K562 (cell line): ENCODE data around the gene LIMS2. TPM values are rescaled to one million over a fixed set of nuclear protein-coding genes. Genes with fewer than 3 reads are reported as not detected.

Experiments used
- ATAC-seq: fragments of 200-7000 bp; cut with Tn5 transposase; 3 replicates; pipeline ENCODE4 v1.9.1; 2020; ENCODE audit warnings: moderate library complexity
- BruUV-seq: library from RNA; stranded (reverse); fragments of 400-500 nt; replicated peaks from 2 replicates; lab custom pipeline; 2021; lab: Mats Ljungman, UMichigan
- CTCF ChIA-PET: fragments of 300-600 bp; formaldehyde crosslinking; extraction: SDS; loops from one replicate; lab custom pipeline; 2021; ENCODE audit warnings: low intra/inter-chr PET ratio; lab: Yijun Ruan, JAX
- POLR2A ChIA-PET: fragments of 300-600, 350-650 bp; sonication (Branson Sonifier 250); formaldehyde crosslinking; extraction: SDS; loops from one replicate; lab custom pipeline; 2021; ENCODE audit warnings: antibody characterized with exemption, inconsistent platforms; lab: Yijun Ruan, JAX
- DNase-seq, 4 experiments: peaks; one replicate each; pipeline versions ENCODE4 v3.0.0 to v3.0.0-alpha.2; 2011 to 2018; ENCODE audit warnings: low spot score in 3 of 4, mixed read lengths in 3 of 4; ENCODE audit errors: extremely low read depth in 1 of 4
- FAIRE-seq: peaks from 2 replicates; lab custom pipeline; 2011; peaks lifted over from hg19 to GRCh38; lab: Jason Lieb, UNC
- H2AFZ ChIP-seq: 2 replicates; pipeline ENCODE4 v1.6.0; 2011; ENCODE audit warnings: low read depth, low read length, control low read depth, inconsistent platforms
- H3K27ac ChIP-seq: fragments of 200-600 bp; 3 replicates; pipeline ENCODE4 v1.8.0; 2011; ENCODE audit warnings: low read depth, mild to moderate bottlenecking, control low read depth, inconsistent platforms, low read length, moderate library complexity, mixed read lengths; ENCODE audit errors: extremely low read depth
- H3K27me3 ChIP-seq, 2 experiments: fragments of 300-600 bp in 1 of 2; 2 replicates in 1 of 2; 3 replicates in 1 of 2; pipeline versions ENCODE4 v1.6.0 to v1.8.0; 2011; ENCODE audit warnings: inconsistent platforms in 2 of 2, low read length in 2 of 2, mild to moderate bottlenecking in 1 of 2, mixed read lengths in 1 of 2, moderate library complexity in 1 of 2; ENCODE audit not compliant: control insufficient read depth in 2 of 2, insufficient read depth in 2 of 2
- H3K36me3 ChIP-seq: fragments of 300-600 bp; 3 replicates; pipeline ENCODE4 v1.8.0; 2011; ENCODE audit warnings: mild to moderate bottlenecking, low read length, inconsistent platforms; ENCODE audit not compliant: control insufficient read depth, insufficient read depth
- H3K4me1 ChIP-seq, 2 experiments: fragments of 200-600 bp in 1 of 2; replicated peaks in 1 of 2; 2 replicates in 1 of 2; 3 replicates in 1 of 2; pipeline versions ENCODE4 v1.5.1 to v1.8.0; 2011; ENCODE audit warnings: inconsistent platforms in 2 of 2, low read length in 2 of 2, mild to moderate bottlenecking in 1 of 2, mixed read lengths in 1 of 2, moderate library complexity in 1 of 2; ENCODE audit not compliant: control insufficient read depth in 2 of 2, insufficient read depth in 2 of 2
- H3K4me2 ChIP-seq: 2 replicates; pipeline ENCODE4 v1.6.1; 2011; ENCODE audit warnings: low read length, control low read depth, inconsistent platforms, mixed read lengths; ENCODE audit not compliant: insufficient read depth
- H3K4me3 ChIP-seq: fragments of 200-600 bp; sonication (generic), shearing (Covaris generic); 2 replicates; pipeline ENCODE4 v1.5.1; 2016; ENCODE audit warnings: control low read depth, inconsistent platforms
- H3K79me2 ChIP-seq: fragments of 200-600 bp; 3 replicates; pipeline ENCODE4 v1.8.0; 2011; ENCODE audit warnings: low read length, inconsistent platforms; ENCODE audit not compliant: control insufficient read depth, insufficient read depth
- H3K9ac ChIP-seq, 2 experiments: 2 replicates each; pipeline versions ENCODE4 v1.6.0 to v1.6.1; 2011; ENCODE audit warnings: low read depth in 2 of 2, low read length in 2 of 2, control low read depth in 1 of 2, inconsistent platforms in 1 of 2, mild to moderate bottlenecking in 1 of 2, mixed read lengths in 1 of 2; ENCODE audit not compliant: insufficient read depth in 1 of 2
- H3K9me1 ChIP-seq: one replicate; pipeline ENCODE4 v1.6.0; 2011; ENCODE audit warnings: inconsistent platforms, mild to moderate bottlenecking, low read length, moderate library complexity; ENCODE audit not compliant: control insufficient read depth, insufficient read depth
- H3K9me3 ChIP-seq: replicated peaks from 2 replicates; pipeline ENCODE4 v1.5.1; 2011; ENCODE audit warnings: low read depth, low read length, inconsistent platforms; ENCODE audit not compliant: control insufficient read depth, insufficient read depth
- H4K20me1 ChIP-seq: replicated peaks from 2 replicates; pipeline ENCODE4 v1.6.1; 2011; ENCODE audit warnings: low read length, inconsistent platforms, mixed read lengths; ENCODE audit not compliant: control insufficient read depth, insufficient read depth
- ASH1L ChIP-seq: fragments of 450-650 bp; IDR thresholded peaks from 2 replicates; pipeline ENCODE4 v1.6.1; 2018; ENCODE audit warnings: borderline replicate concordance, mild to moderate bottlenecking, low read depth; ENCODE audit not compliant: partially characterized antibody
- BRF1 ChIP-seq: IDR thresholded peaks from 3 replicates; pipeline ENCODE4 v1.6.1; 2011; ENCODE audit warnings: borderline replicate concordance, mild to moderate bottlenecking; ENCODE audit not compliant: insufficient read length; ENCODE audit errors: extremely low read depth
- CREM ChIP-seq: IDR thresholded peaks from 2 replicates; pipeline ENCODE4 v1.6.1; 2014; ENCODE audit warnings: antibody characterized with exemption, low read depth
- ESRRA ChIP-seq: fragments of 450-650 bp; IDR thresholded peaks from 2 replicates; pipeline ENCODE4 v1.6.1; 2014; ENCODE audit warnings: low read depth, mild to moderate bottlenecking, moderate library complexity, borderline replicate concordance
- GATA2 ChIP-seq: sonication (generic); formaldehyde crosslinking; IDR thresholded peaks from 2 replicates; pipeline ENCODE4 v1.4.0; 2020; ENCODE audit warnings: mild to moderate bottlenecking, missing genetic modification reagents
- HDAC1 ChIP-seq, 2 experiments: fragments of 450-650 bp; IDR thresholded peaks; 2 replicates each; pipeline ENCODE4 v1.6.1; 2016 to 2017; ENCODE audit warnings: inconsistent platforms in 1 of 2, mild to moderate bottlenecking in 1 of 2, moderate library complexity in 1 of 2
- HNRNPUL1 ChIP-seq: fragments of 200-400 bp; formaldehyde crosslinking; IDR thresholded peaks from 2 replicates; pipeline ENCODE4 v1.6.1; 2017; ENCODE audit warnings: low read length
- HOXB6 ChIP-seq: fragments of 250-450 bp; sonication (Bioruptor Pico); IDR thresholded peaks from 2 replicates; pipeline ENCODE4 v1.5.1; 2022; ENCODE audit warnings: mild to moderate bottlenecking, borderline replicate concordance
- MED1 ChIP-seq: sonication (generic); formaldehyde crosslinking; IDR thresholded peaks from 2 replicates; pipeline ENCODE4 v1.8.1; 2023; ENCODE audit warnings: missing genetic modification reagents, borderline replicate concordance
- NONO ChIP-seq, 2 experiments: fragments of 200-400 bp in 1 of 2; fragments of 450-650 bp in 1 of 2; formaldehyde crosslinking in 1 of 2; IDR thresholded peaks; 2 replicates each; pipeline ENCODE4 v1.6.1; 2017; ENCODE audit warnings: low read depth in 2 of 2, mild to moderate bottlenecking in 2 of 2, moderate library complexity in 2 of 2, low read length in 1 of 2
- PTBP1 ChIP-seq: fragments of 200-400 bp; formaldehyde crosslinking; IDR thresholded peaks from 2 replicates; pipeline ENCODE4 v1.6.1; 2017; ENCODE audit warnings: low read depth, low read length
- RNF2 ChIP-seq: sonication (generic); IDR thresholded peaks from 2 replicates; pipeline ENCODE4 v1.6.1; 2016
- ZNF583 ChIP-seq: fragments of 250-450 bp; sonication (Bioruptor Pico); IDR thresholded peaks from 2 replicates; pipeline ENCODE4 v1.4.0; 2020
- ZSCAN29 ChIP-seq: fragments of 450-650 bp; IDR thresholded peaks from 2 replicates; pipeline ENCODE4 v1.6.1; 2017
- WGBS: fragments of 100-300 bp; shearing (Covaris generic); methylation state at CpG from one replicate; pipeline ENCODE4 v1.1.6; 2016; ENCODE audit warnings: low coverage, mixed read lengths; ENCODE audit not compliant: insufficient coverage; ENCODE audit errors: missing lambda C conversion rate; 5-methylcytosine and 5-hydroxymethylcytosine counted together
- in situ Hi-C: fragments of 300-500 bp; cut with MboI; formaldehyde crosslinking; loops from 4 replicates; pipeline ENCODE4 v1.15.0; 2018; ENCODE audit warnings: inconsistent platforms, mixed read lengths
- intact Hi-C: fragments of 100-400 bp; cut with micrococcal nuclease; formaldehyde crosslinking; loops from 2 replicates; pipeline ENCODE4 v1.14.2; 2022
- polyA plus RNA-seq, 8 experiments: library from polyadenylated mRNA; depleted of rRNA in 4 of 8; stranded (reverse) in 5 of 8; unstranded in 3 of 8; fragments of >200 nt; fragmentation: Nextera tagmentation in 2 of 8; fragmentation: Illumina TruSeq in 1 of 8; extraction: Ambion mirVana in 2 of 8; extraction: Trizol in 1 of 8; gene quantifications; 2 replicates each; pipeline versions ENCODE4 v1.2.1 to v1.2.3, GENCODE V29; 2011 to 2014; ENCODE audit warnings: inconsistent platforms in 1 of 8, missing spikeins in 1 of 8
- total RNA-seq, 7 experiments: library from RNA; depleted of rRNA in 6 of 7; stranded (reverse); fragments of >200 nt in 6 of 7; fragmentation: Illumina TruSeq in 2 of 7; extraction: Trizol in 2 of 7; gene quantifications; 2 replicates each; pipeline versions ENCODE4 v1.2.1 to v1.2.3, GENCODE V29; 2011 to 2021; ENCODE audit warnings: low replicate concordance in 1 of 7
- TF ChIP-seq, protein P1 (sequence below): IDR thresholded peaks from 3 replicates; pipeline ENCODE4 v1.6.1; 2011; ENCODE audit warnings: borderline replicate concordance, mild to moderate bottlenecking, moderate library complexity; ENCODE audit not compliant: insufficient read length; ENCODE audit errors: extremely low read depth
- TF ChIP-seq, protein P2 (sequence below), 2 experiments: fragments of 450-650 bp; IDR thresholded peaks; 2 replicates each; pipeline ENCODE4 v1.6.1; 2016

The LIMS2 gene
- total and polyA plus RNA-seq, 9 of the 15 experiments (the other 6 are each of a cell fraction or from before 2014, with no cell fraction given), result 0.04 to 0.22 TPM; not detected in 7

DNA sequence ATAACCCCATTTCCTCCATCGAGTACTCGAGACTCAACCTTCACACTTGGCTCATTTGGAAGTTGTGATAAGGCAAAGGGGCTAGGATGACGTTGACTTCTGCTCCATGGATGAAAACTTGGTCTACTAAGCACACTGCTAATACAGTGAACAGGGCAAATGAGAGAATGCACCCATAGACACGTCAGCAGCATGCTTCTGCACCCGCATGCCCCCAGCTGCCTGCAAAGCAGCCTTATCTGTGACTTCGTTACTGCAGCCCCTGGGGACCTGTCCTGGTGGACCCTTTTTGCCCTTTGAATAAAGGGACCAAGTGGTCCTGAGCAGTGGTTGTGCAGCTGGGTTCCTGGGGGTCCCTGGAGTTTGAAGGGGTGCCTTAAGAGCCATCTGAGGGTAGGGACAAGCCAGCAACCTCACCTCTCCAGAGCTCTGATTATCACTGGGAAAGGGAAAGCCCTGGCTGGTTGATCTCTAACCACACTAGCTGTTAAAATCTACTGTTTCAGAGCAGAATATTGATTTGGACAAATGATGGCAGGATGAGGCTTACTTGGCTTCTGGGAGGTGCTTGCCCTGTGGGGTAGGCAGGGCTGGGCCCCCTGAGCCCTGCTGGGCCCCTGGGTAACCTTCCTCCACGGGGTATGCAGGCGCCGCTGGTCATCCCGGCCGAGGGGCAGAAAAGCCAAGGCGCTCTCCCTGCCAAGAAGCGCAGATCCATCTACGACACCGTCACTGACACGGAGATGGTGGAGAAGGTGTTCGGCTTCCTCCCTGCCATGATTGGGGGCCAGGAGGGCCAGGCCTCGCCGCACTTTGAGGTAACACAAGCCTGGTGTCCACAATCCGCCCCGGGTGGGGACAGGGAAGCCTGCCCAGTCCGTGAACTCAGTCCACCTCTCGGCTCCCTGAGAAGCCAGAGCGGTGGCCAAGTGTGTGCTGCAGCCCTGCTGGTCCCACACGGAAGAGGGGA, 67.0 kb downstream of the LIMS2 start:
- H3K9me3 ChIP-seq, result no peaks in the 10 kb centered on the region
- TF ChIP-seq, protein P1, sequence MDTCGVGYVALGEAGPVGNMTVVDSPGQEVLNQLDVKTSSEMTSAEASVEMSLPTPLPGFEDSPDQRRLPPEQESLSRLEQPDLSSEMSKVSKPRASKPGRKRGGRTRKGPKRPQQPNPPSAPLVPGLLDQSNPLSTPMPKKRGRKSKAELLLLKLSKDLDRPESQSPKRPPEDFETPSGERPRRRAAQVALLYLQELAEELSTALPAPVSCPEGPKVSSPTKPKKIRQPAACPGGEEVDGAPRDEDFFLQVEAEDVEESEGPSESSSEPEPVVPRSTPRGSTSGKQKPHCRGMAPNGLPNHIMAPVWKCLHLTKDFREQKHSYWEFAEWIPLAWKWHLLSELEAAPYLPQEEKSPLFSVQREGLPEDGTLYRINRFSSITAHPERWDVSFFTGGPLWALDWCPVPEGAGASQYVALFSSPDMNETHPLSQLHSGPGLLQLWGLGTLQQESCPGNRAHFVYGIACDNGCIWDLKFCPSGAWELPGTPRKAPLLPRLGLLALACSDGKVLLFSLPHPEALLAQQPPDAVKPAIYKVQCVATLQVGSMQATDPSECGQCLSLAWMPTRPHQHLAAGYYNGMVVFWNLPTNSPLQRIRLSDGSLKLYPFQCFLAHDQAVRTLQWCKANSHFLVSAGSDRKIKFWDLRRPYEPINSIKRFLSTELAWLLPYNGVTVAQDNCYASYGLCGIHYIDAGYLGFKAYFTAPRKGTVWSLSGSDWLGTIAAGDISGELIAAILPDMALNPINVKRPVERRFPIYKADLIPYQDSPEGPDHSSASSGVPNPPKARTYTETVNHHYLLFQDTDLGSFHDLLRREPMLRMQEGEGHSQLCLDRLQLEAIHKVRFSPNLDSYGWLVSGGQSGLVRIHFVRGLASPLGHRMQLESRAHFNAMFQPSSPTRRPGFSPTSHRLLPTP, result no peak
- TF ChIP-seq HOXB6 (no peak), ZNF583 (CRISPR knock-in tag) (no peak), RNF2 (no peak), MED1 (CRISPR knock-in tag) (no peak), ESRRA (no peak), BRF1 (no peak), CREM (no peak), NONO (IDR thresholded peaks at IDR 0.05; ENCODE audit: low read depth in 2 of 2, low read length in 1 of 2) (no peak), ASH1L (no peak), HNRNPUL1 (no peak), GATA2 (CRISPR knock-in tag) (no peak), PTBP1 (no peak), HDAC1 (IDR thresholded peaks at IDR 0.05) (no peak), ZSCAN29 (no peak)
- TF ChIP-seq, protein P2, sequence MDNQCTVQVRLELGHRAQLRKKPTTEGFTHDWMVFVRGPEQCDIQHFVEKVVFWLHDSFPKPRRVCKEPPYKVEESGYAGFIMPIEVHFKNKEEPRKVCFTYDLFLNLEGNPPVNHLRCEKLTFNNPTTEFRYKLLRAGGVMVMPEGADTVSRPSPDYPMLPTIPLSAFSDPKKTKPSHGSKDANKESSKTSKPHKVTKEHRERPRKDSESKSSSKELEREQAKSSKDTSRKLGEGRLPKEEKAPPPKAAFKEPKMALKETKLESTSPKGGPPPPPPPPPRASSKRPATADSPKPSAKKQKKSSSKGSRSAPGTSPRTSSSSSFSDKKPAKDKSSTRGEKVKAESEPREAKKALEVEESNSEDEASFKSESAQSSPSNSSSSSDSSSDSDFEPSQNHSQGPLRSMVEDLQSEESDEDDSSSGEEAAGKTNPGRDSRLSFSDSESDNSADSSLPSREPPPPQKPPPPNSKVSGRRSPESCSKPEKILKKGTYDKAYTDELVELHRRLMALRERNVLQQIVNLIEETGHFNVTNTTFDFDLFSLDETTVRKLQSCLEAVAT (IDR thresholded peaks at IDR 0.05), result no peak
- peak overlapping the region in 1 of 2 experiments; percentile 40; a peak in 2 of 4 replicates for H3K9ac ChIP-seq
- H3K4me1 ChIP-seq, result peaks cover 0 to 11% of the 10 kb centered on the region in 2 experiments; a peak in 2 of 5 replicates
- H2AFZ ChIP-seq, result no peak overlapping the region
- no peaks in the 10 kb centered on the region for H4K20me1 ChIP-seq
- ChIA-PET CTCF (no interaction called here), POLR2A (interaction anchor here (0.7 to 1.1 kb wide), 3 partner anchors 17 to 19 kb away, joined by 3 read pairs; no protein-coding TSS in a partner anchor)
- H3K79me2 ChIP-seq, result no peaks in the 10 kb centered on the region
- peaks cover 51 to 76% of the 10 kb centered on the region in 2 experiments; a peak in 4 of 5 replicates for H3K27me3 ChIP-seq
- no peak for FAIRE-seq
- WGBS, result under 1% methylated on average over 18 of the region's 25 CpGs
- peak; percentile 31; the same call in 1 of the 3 replicates for ATAC-seq
- H3K4me3 ChIP-seq, result no peak overlapping the region
- no peaks in the 10 kb centered on the region; the same call in 2 of the 3 replicates for H3K36me3 ChIP-seq
- no peak overlapping the region for H3K27ac ChIP-seq
- intact Hi-C loops (no loop called here), in situ Hi-C loops (no loop called here)
- H3K9me1 ChIP-seq, result no peaks in the 10 kb centered on the region
- no peak for DNase-seq
- no peak overlapping the region for H3K4me2 ChIP-seq
- BruUV-seq, result no TSS peak
